H1 (cell line): ENCODE measurements around the gene SRRM3. TPM values are rescaled to one million over a fixed set of nuclear protein-coding genes. Genes with fewer than 3 reads are reported as not detected.

Source experiments
- CTCF ChIA-PET: fragments of 300-600 bp; sonication (Branson Sonifier 250); formaldehyde crosslinking; loops from one replicate; lab custom pipeline; 2021; ENCODE audit not compliant: partially characterized antibody; lab: Charles Lee
- POLR2A ChIA-PET: fragments of 300-600 bp; sonication (Branson Sonifier 250); formaldehyde crosslinking; loops from one replicate; lab custom pipeline; 2021; ENCODE audit warnings: inconsistent platforms; ENCODE audit not compliant: partially characterized antibody; lab: Charles Lee
- DNase-seq, 2 experiments: peaks; one replicate each; pipeline versions ENCODE4 v3.0.0 to v3.0.0-alpha.2; 2010 to 2022; ENCODE audit warnings: low spot score in 2 of 2, low read depth in 1 of 2, mixed read lengths in 1 of 2
- FAIRE-seq: peaks from 2 replicates; lab custom pipeline; 2011; peaks lifted over from hg19 to GRCh38; lab: Jason Lieb, UNC
- H2AFZ ChIP-seq: 2 replicates; pipeline ENCODE4 v1.8.1; 2012; ENCODE audit warnings: low read length, inconsistent platforms
- H2AK5ac ChIP-seq: 2 replicates; pipeline ENCODE4 v1.6.1; 2013; ENCODE audit warnings: low read depth, low read length
- H2BK120ac ChIP-seq: replicated peaks from 2 replicates; pipeline ENCODE3; 2013; ENCODE audit warnings: low read depth, low read length, inconsistent platforms
- H2BK12ac ChIP-seq: 2 replicates; pipeline ENCODE4 v1.6.1; 2013; ENCODE audit warnings: low read depth, low read length
- H2BK15ac ChIP-seq: 2 replicates; pipeline ENCODE4 v1.6.1; 2013; ENCODE audit warnings: low read length
- H2BK20ac ChIP-seq: 2 replicates; pipeline ENCODE4 v1.6.1; 2013; ENCODE audit warnings: low read length
- H2BK5ac ChIP-seq: 2 replicates; pipeline ENCODE4 v1.6.1; 2013; ENCODE audit warnings: low read depth, low read length
- H3K14ac ChIP-seq: 2 replicates; pipeline ENCODE4 v1.6.1; 2013; ENCODE audit warnings: inconsistent platforms; ENCODE audit not compliant: insufficient read length
- H3K18ac ChIP-seq: 2 replicates; pipeline ENCODE4 v1.6.1; 2013; ENCODE audit warnings: low read length; ENCODE audit errors: extremely low read depth
- H3K23ac ChIP-seq: 2 replicates; pipeline ENCODE4 v1.6.1; 2013; ENCODE audit warnings: inconsistent platforms; ENCODE audit not compliant: insufficient read length
- H3K23me2 ChIP-seq: 2 replicates; pipeline ENCODE4 v1.6.1; 2013; ENCODE audit warnings: low read depth, low read length
- H3K27ac ChIP-seq: 2 replicates; pipeline ENCODE4 v1.6.1; 2011; ENCODE audit warnings: low read depth, low read length, inconsistent platforms
- H3K27me3 ChIP-seq, 4 experiments: replicated peaks in 1 of 4; 1 replicate in 1 of 4; 2 replicates in 3 of 4; pipeline versions ENCODE4 v1.6.1 to v1.8.1; 2011 to 2013; ENCODE audit warnings: low read length in 3 of 4, mild to moderate bottlenecking in 3 of 4, inconsistent platforms in 2 of 4, mixed read lengths in 2 of 4, moderate library complexity in 1 of 4; ENCODE audit not compliant: control insufficient read depth in 3 of 4, insufficient read depth in 3 of 4; ENCODE audit errors: extremely low read depth in 1 of 4
- H3K36me3 ChIP-seq, 4 experiments: 2 replicates each; pipeline versions ENCODE4 v1.6.1 to v1.8.1; 2011 to 2013; ENCODE audit warnings: mild to moderate bottlenecking in 4 of 4, low read length in 3 of 4, moderate library complexity in 2 of 4, control low read depth in 1 of 4, inconsistent platforms in 1 of 4; ENCODE audit not compliant: insufficient read depth in 4 of 4, control insufficient read depth in 2 of 4
- H3K4ac ChIP-seq: replicated peaks from 2 replicates; pipeline ENCODE3; 2013; ENCODE audit warnings: low read length, low read depth, mixed read lengths, inconsistent platforms; ENCODE audit not compliant: insufficient read length
- H3K4me1 ChIP-seq, 4 experiments: replicated peaks in 1 of 4; 1 replicate in 1 of 4; 2 replicates in 3 of 4; pipeline versions ENCODE4 v1.6.1 to v1.8.1; 2011 to 2013; ENCODE audit warnings: low read length in 3 of 4, inconsistent platforms in 2 of 4, mixed read lengths in 1 of 4; ENCODE audit not compliant: insufficient read depth in 4 of 4, control insufficient read depth in 3 of 4
- H3K4me2 ChIP-seq, 2 experiments: 2 replicates each; pipeline versions ENCODE4 v1.6.1 to v1.8.1; 2011 to 2013; ENCODE audit warnings: low read depth in 2 of 2, low read length in 2 of 2, control low read depth in 1 of 2, inconsistent platforms in 1 of 2, mild to moderate bottlenecking in 1 of 2; ENCODE audit not compliant: insufficient read depth in 1 of 2
- H3K4me3 ChIP-seq, 4 experiments: fragments of 200-600, 300-600 bp in 1 of 4; sonication (generic), shearing (Covaris generic), sonication (Bioruptor Twin) in 1 of 4; 2 replicates each; pipeline versions ENCODE4 v1.5.1 to v1.8.1; 2011 to 2016; ENCODE audit warnings: low read length in 4 of 4, low read depth in 3 of 4, control low read depth in 2 of 4, inconsistent platforms in 2 of 4, mild to moderate bottlenecking in 2 of 4, mixed read lengths in 1 of 4, moderate library complexity in 1 of 4; ENCODE audit not compliant: insufficient read depth in 2 of 4; ENCODE audit errors: extremely low read depth in 1 of 4
- H3K56ac ChIP-seq: replicated peaks from 2 replicates; pipeline ENCODE3; 2013; ENCODE audit warnings: low read depth, mild to moderate bottlenecking, mixed read lengths, low read length, inconsistent platforms; ENCODE audit not compliant: insufficient read length
- H3K79me1 ChIP-seq: 2 replicates; pipeline ENCODE4 v1.6.1; 2013; ENCODE audit warnings: low read depth, low read length, control low read depth
- H3K79me2 ChIP-seq, 2 experiments: 2 replicates each; pipeline versions ENCODE4 v1.6.1 to v1.8.1; 2012 to 2013; ENCODE audit warnings: low read length in 2 of 2, mild to moderate bottlenecking in 2 of 2, inconsistent platforms in 1 of 2; ENCODE audit not compliant: insufficient read depth in 2 of 2, control insufficient read depth in 1 of 2
- H3K9ac ChIP-seq, 4 experiments: replicated peaks in 1 of 4; 1 replicate in 1 of 4; 2 replicates in 3 of 4; pipeline versions ENCODE4 v1.6.1 to v1.8.1; 2011 to 2013; ENCODE audit warnings: low read depth in 3 of 4, low read length in 3 of 4, control low read depth in 2 of 4, mild to moderate bottlenecking in 2 of 4, moderate library complexity in 2 of 4, inconsistent platforms in 1 of 4; ENCODE audit errors: extremely low read depth in 1 of 4
- H3K9me3 ChIP-seq, 2 experiments: 2 replicates each; pipeline versions ENCODE4 v1.6.1 to v1.8.1; 2012 to 2013; ENCODE audit warnings: mild to moderate bottlenecking in 2 of 2, moderate library complexity in 2 of 2, control low read depth in 1 of 2, inconsistent platforms in 1 of 2, low read depth in 1 of 2, low read length in 1 of 2, mixed read lengths in 1 of 2; ENCODE audit not compliant: insufficient read depth in 2 of 2
- H4K20me1 ChIP-seq, 2 experiments: replicated peaks in 1 of 2; 2 replicates each; pipeline versions ENCODE3 to v1.8.1; 2011 to 2013; ENCODE audit warnings: inconsistent platforms in 2 of 2, low read length in 2 of 2, mild to moderate bottlenecking in 1 of 2; ENCODE audit not compliant: insufficient read depth in 2 of 2, control insufficient read depth in 1 of 2
- H4K5ac ChIP-seq: 2 replicates; pipeline ENCODE4 v1.6.1; 2013; ENCODE audit warnings: low read length, low read depth, mixed read lengths, inconsistent platforms; ENCODE audit not compliant: insufficient read length
- H4K8ac ChIP-seq: 2 replicates; pipeline ENCODE4 v1.8.0; 2013; ENCODE audit warnings: mild to moderate bottlenecking, moderate library complexity, low read length, inconsistent platforms; ENCODE audit not compliant: insufficient read depth; ENCODE audit errors: extremely low read depth
- H4K91ac ChIP-seq: replicated peaks from 2 replicates; pipeline ENCODE3; 2013; ENCODE audit warnings: low read length, mixed read lengths, inconsistent platforms; ENCODE audit not compliant: insufficient read length
- FOSL1 ChIP-seq: IDR thresholded peaks from 2 replicates; pipeline ENCODE4 v1.6.1; 2011; ENCODE audit warnings: mild to moderate bottlenecking, low read depth, low read length, moderate library complexity; ENCODE audit not compliant: insufficient read depth
- KDM1A ChIP-seq: fragments of 200-600, 300-600 bp; sonication (generic); IDR thresholded peaks from 2 replicates; pipeline ENCODE4 v1.7.1; 2016; ENCODE audit warnings: mild to moderate bottlenecking, low read length, borderline replicate concordance
- SIRT6 ChIP-seq: IDR thresholded peaks from one replicate; pipeline ENCODE4 v1.7.1; 2012; ENCODE audit warnings: low read length, inconsistent platforms
- WGBS, 2 experiments: shearing (Covaris generic) in 1 of 2; methylation state at CpG; one replicate each; pipeline versions ENCODE4 v1.1.6 to v1.1.7; 2013 to 2015; ENCODE audit warnings: low lambda C conversion rate in 2 of 2, mixed read lengths in 2 of 2, inconsistent platforms in 1 of 2, low coverage in 1 of 2, missing lambda C conversion rate in 1 of 2; ENCODE audit not compliant: insufficient replicate concordance in 2 of 2, insufficient coverage in 1 of 2, insufficient read length in 1 of 2; ENCODE audit errors: extremely low coverage in 1 of 2, missing lambda C conversion rate in 1 of 2; 5-methylcytosine and 5-hydroxymethylcytosine counted together
- polyA plus RNA-seq, 7 experiments: library from polyadenylated mRNA; depleted of rRNA in 3 of 7; stranded (reverse) in 5 of 7; unstranded in 2 of 7; fragments of >200 nt in 5 of 7; fragments of 200-250 nt in 2 of 7; gene quantifications; 1 replicate in 5 of 7; 2 replicates in 1 of 7; 4 replicates in 1 of 7; pipeline versions ENCODE4 v1.2.1 to v1.2.3, GENCODE V29; 2011 to 2013; ENCODE audit warnings: missing spikeins in 2 of 7, mixed read lengths in 2 of 7
- total RNA-seq: library from RNA; stranded (reverse); fragmentation: NEBNext Ultra II Directional; extraction: Animal tissue kit (Norgen Biotek cat#: 25700); gene quantifications from 2 replicates; pipeline ENCODE4 v1.2.1, GENCODE V29; 2021

SRRM3 gene
- total and polyA plus RNA-seq, 2 of the 8 experiments (the other 6 are each of a cell fraction or from before 2014, with no cell fraction given) = 10.4 to 17.4 TPM

DNA sequence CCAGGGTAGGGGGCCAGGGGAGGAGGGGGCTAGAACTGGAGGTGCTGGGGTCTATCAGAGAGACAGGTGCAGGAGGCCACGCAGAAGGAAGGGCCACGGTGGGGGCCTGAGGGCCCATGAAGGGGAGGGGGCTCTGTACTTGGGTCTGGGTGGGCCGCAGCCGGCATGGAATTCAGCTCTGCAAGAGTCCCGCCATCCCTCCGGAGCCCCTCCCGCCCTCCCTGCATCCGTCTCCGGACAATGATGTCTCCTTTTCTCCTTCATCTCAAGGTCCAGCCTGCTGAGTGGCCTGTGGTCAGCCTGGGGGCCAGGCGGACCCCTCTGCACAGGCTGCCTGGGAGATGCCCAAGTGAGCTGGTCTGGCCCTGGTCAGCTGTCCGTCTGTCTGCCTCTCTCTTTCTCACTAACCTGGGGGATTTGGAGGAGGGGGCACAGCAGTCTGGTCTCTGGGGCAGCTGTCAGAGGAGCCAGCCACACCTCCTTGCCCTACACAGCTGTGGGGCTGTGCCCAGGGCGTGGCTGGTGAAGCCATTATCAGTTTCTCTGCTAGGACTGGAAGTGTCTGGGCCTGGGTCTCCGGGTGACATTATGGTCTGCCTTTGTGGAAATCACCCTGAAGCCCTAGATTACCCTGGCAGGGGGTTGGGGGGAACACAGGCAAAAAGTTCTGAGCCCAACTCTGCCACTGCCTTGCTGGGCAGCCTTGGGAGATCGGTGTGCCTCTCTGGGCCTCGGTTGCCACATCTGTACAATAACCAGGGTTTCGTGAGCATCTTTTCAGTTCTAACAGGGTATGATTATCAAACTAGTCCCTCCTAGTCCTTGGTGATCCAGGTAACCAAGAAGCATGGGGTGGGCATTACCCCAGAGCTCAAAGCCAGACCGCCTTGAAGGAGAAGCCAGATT, 81.8 kb downstream of the SRRM3 start:
- H2BK12ac ChIP-seq = no peak overlapping the region
- POLR2A ChIA-PET = interaction anchor here (1.0 to 4.7 kb wide), 13 partner anchors 8 to 90 kb away, joined by 3 to 22 read pairs (median 8); partner anchors contain the start of gene HSPB1
- CTCF ChIA-PET = interaction anchor here (0.9 to 19.4 kb wide), 6 partner anchors 9 to 209 kb away, joined by 3 to 426 read pairs (median 5); partner anchors contain the start of gene HSPB1

More for the DNA sequence above, 81.8 kb downstream of the SRRM3 start:
- H4K91ac ChIP-seq = no peak overlapping the region
- WGBS, 2 experiments = 82% methylated on average over 9 of the region's 17 CpGs; no CpG with 5 or more reads in 1 of the 2 experiments
- H3K79me1 ChIP-seq = peaks cover 3% of the 10 kb centered on the region; the same call in 1 of the 2 replicates
- DNase-seq (no peak), FAIRE-seq (no peak)
- no peak overlapping the region for H2BK120ac ChIP-seq
- H2AK5ac ChIP-seq = no peak overlapping the region
- peaks cover 0 to 4% of the 10 kb centered on the region in 2 experiments for H4K20me1 ChIP-seq
- H3K4me3 ChIP-seq = peak overlapping the region in 2 of 4 experiments; percentile 49 to 95; a peak in 6 of 8 replicates
- no peak overlapping the region; the same call in 1 of the 2 replicates for H2BK15ac ChIP-seq
- H3K23ac ChIP-seq = no peak overlapping the region
- H3K27me3 ChIP-seq = peaks cover 8 to 28% (median 17%) of the 10 kb centered on the region in 4 experiments
- H3K27ac ChIP-seq = no peak overlapping the region
- H3K4me2 ChIP-seq = peak overlapping the region; percentile 70 to 90
- H3K79me2 ChIP-seq = no peaks in the 10 kb centered on the region
- no peak overlapping the region for H2BK5ac ChIP-seq
- no peak overlapping the region for H3K4ac ChIP-seq
- no peak overlapping the region for H3K56ac ChIP-seq
- H3K14ac ChIP-seq = no peak overlapping the region
- no peak overlapping the region for H2AFZ ChIP-seq
- H3K9ac ChIP-seq = no peak overlapping the region
- peaks cover 0 to 13% (median 7%) of the 10 kb centered on the region in 4 experiments; a peak in 5 of 7 replicates for H3K4me1 ChIP-seq
- no peak for TF ChIP-seq SIRT6
- peak; percentile 16; the same call in 1 of the 2 replicates for TF ChIP-seq KDM1A
- TF ChIP-seq FOSL1 = no peak
- peaks cover 15% of the 10 kb centered on the region for H3K23me2 ChIP-seq
- H3K9me3 ChIP-seq = no peaks in the 10 kb centered on the region
- peaks cover 2 to 8% (median 3%) of the 10 kb centered on the region in 4 experiments; a peak in 4 of 8 replicates for H3K36me3 ChIP-seq
- no peak overlapping the region for H4K5ac ChIP-seq
- no peak overlapping the region for H3K18ac ChIP-seq
- no peak overlapping the region; the same call in 1 of the 2 replicates for H4K8ac ChIP-seq
- no peak overlapping the region for H2BK20ac ChIP-seq
